Measurements from ENCODE around the gene HDAC4. TPM values are rescaled to one million over a fixed set of nuclear protein-coding genes. Genes with fewer than 3 reads are reported as not detected.

The HDAC4 gene
- total and polyA plus RNA-seq, 2 donors from 2014 or later = 2.2 to 56.8 TPM

- no peaks in the 10 kb centered on the region for H3K36me3 ChIP-seq (ENCODE audit: control insufficient read depth in 2 of 3, insufficient read depth in 3 of 3, low read length in 3 of 3)
- peak in 3 of 5 donors; percentile 43 to 68 (median 49) for DNase-seq
- H3K9me3 ChIP-seq (ENCODE audit: control insufficient read depth in 2 of 3, insufficient read depth in 1 of 3, low read length in 3 of 3) = no peaks in the 10 kb centered on the region
- H3K27me3 ChIP-seq (ENCODE audit: control insufficient read depth, insufficient read depth, low read length) = no peaks in the 10 kb centered on the region
- intact Hi-C loops (cut with DNase I) = no loop called here
- FAIRE-seq = no peak
- H3K9ac ChIP-seq (ENCODE audit: low read length in 3 of 3) = peak overlapping the region in 1 of 3 donors; percentile 11
- H3K4me3 ChIP-seq (ENCODE audit: low read length in 3 of 3) = peak overlapping the region in 1 of 3 donors; percentile 30
- TF ChIP-seq CTCF (IDR thresholded peaks at IDR 0.05; ENCODE audit: borderline replicate concordance, extremely low read depth, insufficient read depth) = no peak
- H3K4me1 ChIP-seq (ENCODE audit: control insufficient read depth in 2 of 3, insufficient read depth in 2 of 3, low read depth in 1 of 3, low read length in 3 of 3) = peaks cover 0 to 5% (median 2%) of the 10 kb centered on the region in 3 donors
- H3K27ac ChIP-seq (ENCODE audit: low read depth in 2 of 2, low read length in 2 of 2) = no peak overlapping the region
Observed at GRCh38 chr2:239380831-239381708, 19.8 kb downstream of the HDAC4 start.

GRCh38 chr2:239379641-239380170, 21.1 kb downstream of the HDAC4 start:
- Histone ChIP-seq H3K4me3 (ENCODE audit: low read length in 3 of 3) (no peak overlapping the region), H3K27ac (ENCODE audit: low read depth in 2 of 2, low read length in 2 of 2) (no peak overlapping the region), H3K27me3 (ENCODE audit: control insufficient read depth, insufficient read depth, low read length) (no peaks in the 10 kb centered on the region), H3K36me3 (ENCODE audit: control insufficient read depth in 2 of 3, insufficient read depth in 3 of 3, low read length in 3 of 3) (no peaks in the 10 kb centered on the region), H3K9me3 (ENCODE audit: control insufficient read depth in 2 of 3, insufficient read depth in 1 of 3, low read length in 3 of 3) (no peaks in the 10 kb centered on the region), H3K4me1 (ENCODE audit: control insufficient read depth in 2 of 3, insufficient read depth in 2 of 3, low read depth in 1 of 3, low read length in 3 of 3) (peaks cover 0 to 5% (median 2%) of the 10 kb centered on the region in 3 donors), H3K9ac (ENCODE audit: low read length in 3 of 3) (no peak overlapping the region)
- no peak for TF ChIP-seq CTCF (IDR thresholded peaks at IDR 0.05; ENCODE audit: borderline replicate concordance, extremely low read depth, insufficient read depth)
- peak in 2 of 5 donors; percentile 35 to 72 for DNase-seq
- no peak for FAIRE-seq
- intact Hi-C loops (cut with DNase I) = no loop called here

- no peak for FAIRE-seq
- Histone ChIP-seq H3K36me3 (ENCODE audit: control insufficient read depth in 2 of 3, insufficient read depth in 3 of 3, low read length in 3 of 3) (no peaks in the 10 kb centered on the region), H3K27ac (ENCODE audit: low read depth in 2 of 2, low read length in 2 of 2) (no peak overlapping the region), H3K27me3 (ENCODE audit: control insufficient read depth, insufficient read depth, low read length) (no peaks in the 10 kb centered on the region), H3K4me1 (ENCODE audit: control insufficient read depth in 2 of 3, insufficient read depth in 2 of 3, low read depth in 1 of 3, low read length in 3 of 3) (peaks cover 0 to 5% (median 2%) of the 10 kb centered on the region in 3 donors), H3K4me3 (ENCODE audit: low read length in 3 of 3) (no peak overlapping the region), H3K9ac (ENCODE audit: low read length in 3 of 3) (no peak overlapping the region), H3K9me3 (ENCODE audit: control insufficient read depth in 2 of 3, insufficient read depth in 1 of 3, low read length in 3 of 3) (no peaks in the 10 kb centered on the region)
- no peak for TF ChIP-seq CTCF (IDR thresholded peaks at IDR 0.05; ENCODE audit: borderline replicate concordance, extremely low read depth, insufficient read depth)
- peak in 1 of 5 donors; percentile 69 for DNase-seq
- intact Hi-C loops (cut with DNase I) = no loop called here
Observed at GRCh38 chr2:239378918-239379640, 21.7 kb downstream of the HDAC4 start.
